Right cardiac atrium (tissue), 5 donors: ENCODE measurements around the gene ZNF768. TPM values are rescaled to one million over a fixed set of nuclear protein-coding genes. Genes with fewer than 3 reads are reported as not detected.
"Not testable (repeated sequence)": the region's sequence is repeated elsewhere in the genome, so short reads cannot be mapped to it uniquely, and the experiment has no call there.

Source experiments
- ATAC-seq, 2 donors: fragments of 200-7000 bp; cut with Tn5 transposase; one replicate each; pipeline versions ENCODE4 v1.8.0 to v1.9.1; 2020; ENCODE audit warnings: moderate library complexity in 2 of 2, mild to moderate bottlenecking in 1 of 2
- DNase-seq, 3 donors: peaks; one replicate each; pipeline ENCODE4 v3.0.0-alpha.2; 2020
- H3K27ac ChIP-seq: one replicate; pipeline ENCODE4 v1.5.1; 2013; ENCODE audit warnings: mild to moderate bottlenecking, low read length, control low read depth, moderate library complexity
- H3K27me3 ChIP-seq: one replicate; pipeline ENCODE4 v1.6.1; 2013; ENCODE audit not compliant: control insufficient read depth, insufficient read depth
- H3K4me1 ChIP-seq: one replicate; pipeline ENCODE4 v1.6.1; 2013; ENCODE audit warnings: low read length; ENCODE audit not compliant: control insufficient read depth, insufficient read depth
- H3K4me3 ChIP-seq: one replicate; pipeline ENCODE4 v1.5.1; 2013; ENCODE audit warnings: low read length, control low read depth
- H3K9me3 ChIP-seq: one replicate; pipeline ENCODE4 v1.6.1; 2013; ENCODE audit warnings: low read length; ENCODE audit not compliant: control insufficient read depth
- WGBS: extraction: QIAGEN DNeasy Blood & Tissue Kit; methylation state at CpG from one replicate; pipeline ENCODE4 v1.1.7; 2013; 5-methylcytosine and 5-hydroxymethylcytosine counted together
- intact Hi-C, 4 donors: fragments of 100-400 bp; cut with DNase I; formaldehyde crosslinking; loops; one replicate each; pipeline versions ENCODE4 v1.11.0 to v1.14.0; 2022 to 2023
- microRNA-seq, 2 donors: library from miRNA; unstranded; fragments of <30 nt; microRNA quantifications; one replicate each; pipeline ENCODE4 v1.2.0, GENCODE V29; 2020 to 2021
- polyA plus RNA-seq: library from polyadenylated mRNA; stranded (reverse); fragments of 200-250 nt; gene quantifications from one replicate; pipeline ENCODE4 v1.2.3, GENCODE V29; 2013
- total RNA-seq, 4 donors: library from RNA; stranded (reverse); fragmentation: NEBNext Ultra II Directional; extraction: Animal tissue kit (Norgen Biotek cat#: 25700); gene quantifications; one replicate each; pipeline ENCODE4 v1.2.1, GENCODE V29; 2021
- donor health status: healthy with polysubstance abuse.
- donor health status: DM: no; HTN: yes; CAD: no.
- donor health status: DM: no; HTN: no; CAD: no.
- donor health status: DM: no; HTN: yes; CAD: no; lungs with severe emphysema.
- donor health status: DM: yes; HTN: yes; CAD: no.

Gene ZNF768
- total and polyA plus RNA-seq, 5 donors = 40.9 to 66.7 (median 53.3) TPM

DNA sequence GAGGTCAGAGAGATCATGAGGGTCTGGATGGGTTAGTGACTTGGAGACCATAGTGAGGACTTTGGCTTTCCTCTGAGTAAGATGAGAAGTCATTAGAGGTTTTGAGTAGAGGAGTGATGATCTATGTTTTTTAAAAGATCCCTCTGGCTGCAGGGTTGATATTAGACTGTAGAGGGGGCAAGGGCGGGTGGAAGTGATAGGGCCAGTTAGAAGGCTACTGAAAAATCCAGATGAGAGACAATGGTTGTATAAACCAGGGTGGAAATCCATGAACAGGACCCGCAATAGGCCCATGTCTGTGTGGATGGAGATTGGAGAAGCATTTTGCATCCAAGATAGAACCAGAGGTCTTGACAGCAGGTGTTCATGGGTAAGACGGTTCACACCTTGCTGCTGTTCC lies 44.0 kb downstream of the ZNF768 start:
- ATAC-seq (no peak), DNase-seq (no peak)
- Histone ChIP-seq H3K27me3 (no peaks in the 10 kb centered on the region), H3K9me3 (no peaks in the 10 kb centered on the region), H3K4me1 (no peaks in the 10 kb centered on the region), H3K27ac (no peak overlapping the region), H3K4me3 (no peak overlapping the region)
- intact Hi-C loops = no loop called here
- 82% methylated on average over 3 of the region's 3 CpGs for WGBS

DNA sequence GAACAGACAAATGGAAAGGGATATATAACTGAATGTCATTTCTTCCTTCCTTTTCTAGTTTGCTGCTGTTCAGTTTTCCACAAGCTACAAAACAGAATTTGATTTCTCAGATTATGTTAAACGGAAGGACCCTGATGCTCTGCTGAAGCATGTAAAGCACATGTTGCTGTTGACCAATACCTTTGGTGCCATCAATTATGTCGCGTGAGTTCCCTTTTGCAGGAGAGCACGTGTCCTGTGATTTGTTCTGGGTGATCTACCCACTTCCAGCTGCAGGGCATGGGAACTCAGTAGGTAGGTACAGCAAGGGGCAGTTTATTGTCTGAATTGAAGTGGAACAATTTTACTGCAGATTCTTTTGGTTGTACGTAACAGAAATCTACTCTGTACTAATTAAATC lies 45.0 kb downstream of the ZNF768 start:
- Histone ChIP-seq H3K27ac (no peak overlapping the region), H3K4me3 (no peak overlapping the region), H3K9me3 (no peaks in the 10 kb centered on the region), H3K4me1 (no peaks in the 10 kb centered on the region), H3K27me3 (no peaks in the 10 kb centered on the region)
- intact Hi-C loops = no loop called here
- WGBS = 83% methylated on average over 5 of the region's 5 CpGs
- DNase-seq = no peak
- ATAC-seq = no peak

DNA sequence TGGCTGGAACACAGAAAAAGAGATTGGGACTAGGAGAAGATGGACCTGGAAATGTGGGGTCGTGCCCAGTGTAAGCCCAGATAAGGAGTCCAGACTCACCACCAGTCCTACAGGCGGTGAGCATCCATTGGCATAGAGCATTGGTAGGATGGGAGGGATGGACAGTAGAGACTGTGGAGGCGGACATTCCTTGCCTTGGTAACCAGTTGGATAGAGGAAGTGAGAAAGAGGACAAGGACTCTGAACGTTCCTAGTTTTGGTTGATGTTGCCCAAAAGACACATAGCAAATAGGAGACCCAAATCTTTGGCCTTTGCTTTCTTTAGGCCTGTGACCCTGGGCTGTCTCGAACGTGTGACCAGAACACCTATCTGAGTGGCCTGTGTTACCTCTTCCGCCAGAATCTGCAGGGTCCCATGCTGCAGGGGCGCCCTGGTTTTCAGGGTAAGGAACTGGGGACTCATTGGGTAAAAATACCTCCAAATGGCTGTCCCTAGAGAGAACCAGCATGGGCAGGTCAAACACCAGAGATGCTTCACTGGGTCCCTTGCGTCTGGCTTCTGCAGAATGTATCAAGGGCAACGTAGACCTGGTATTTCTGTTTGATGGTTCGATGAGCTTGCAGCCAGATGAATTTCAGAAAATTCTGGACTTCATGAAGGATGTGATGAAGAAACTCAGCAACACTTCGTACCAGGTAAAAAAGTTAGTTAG lies 47.4 kb downstream of the ZNF768 start:
- no peaks in the 10 kb centered on the region for H3K9me3 ChIP-seq
- DNase-seq (no peak), ATAC-seq (no peak)
- H3K4me3 ChIP-seq = no peak overlapping the region
- intact Hi-C loops = no loop called here
- no peak overlapping the region for H3K27ac ChIP-seq
- WGBS = 87% methylated on average over 12 of the region's 12 CpGs
- no peaks in the 10 kb centered on the region for H3K27me3 ChIP-seq
- H3K4me1 ChIP-seq = no peaks in the 10 kb centered on the region

DNA sequence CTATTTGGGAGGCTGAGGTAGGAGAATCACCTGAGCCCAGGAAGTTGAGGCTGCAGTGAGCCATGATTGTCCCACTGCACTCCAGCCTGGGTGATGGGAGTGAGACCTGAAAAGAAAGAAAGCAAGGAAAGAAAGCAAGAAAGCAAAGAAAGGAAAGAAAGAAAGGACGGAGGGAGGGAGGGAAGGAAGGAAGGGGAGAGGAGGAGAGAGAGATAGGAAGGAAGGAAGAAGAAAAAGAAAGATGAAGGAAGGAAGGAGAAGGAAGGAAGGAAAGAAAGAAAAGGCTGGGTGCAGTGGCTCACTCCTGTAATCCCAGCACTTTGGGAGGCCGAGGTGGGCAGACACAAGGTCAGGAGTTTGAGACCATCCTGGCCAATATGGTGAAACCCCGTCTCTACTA lies 48.6 kb downstream of the ZNF768 start:
- intact Hi-C loops, DNase-seq, H3K27me3 ChIP-seq, H3K4me1 ChIP-seq, H3K27ac ChIP-seq, ATAC-seq, H3K4me3 ChIP-seq, H3K9me3 ChIP-seq: not testable (repeated sequence)
- 71% methylated on average over 3 of the region's 3 CpGs for WGBS

DNA sequence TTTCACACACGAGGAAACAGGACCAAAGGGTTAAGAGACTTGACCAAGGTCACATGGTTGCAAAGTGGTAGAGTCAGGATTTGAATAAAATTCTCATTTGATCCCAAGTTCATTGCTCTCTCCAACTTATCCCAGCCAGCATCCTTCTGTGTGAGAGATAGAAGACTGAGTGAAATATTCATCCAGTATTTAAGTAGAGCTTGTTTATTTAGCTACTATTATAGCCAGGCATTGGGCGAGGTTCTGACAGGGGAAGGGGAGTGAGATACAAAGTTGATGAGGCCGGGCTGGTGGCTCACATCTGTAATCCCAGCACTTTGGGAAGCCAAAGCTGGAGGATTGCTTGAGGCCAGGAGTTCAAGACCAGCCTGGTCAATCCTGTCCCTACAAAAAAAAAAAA lies 49.4 kb downstream of the ZNF768 start:
- DNase-seq (no peak), ATAC-seq (no peak)
- no peak overlapping the region for H3K27ac ChIP-seq
- WGBS = 66% methylated on average over 3 of the region's 3 CpGs
- no peaks in the 10 kb centered on the region for H3K9me3 ChIP-seq
- intact Hi-C loops = no loop called here
- no peak overlapping the region for H3K4me3 ChIP-seq
- H3K27me3 ChIP-seq = no peaks in the 10 kb centered on the region
- H3K4me1 ChIP-seq = no peaks in the 10 kb centered on the region

DNA sequence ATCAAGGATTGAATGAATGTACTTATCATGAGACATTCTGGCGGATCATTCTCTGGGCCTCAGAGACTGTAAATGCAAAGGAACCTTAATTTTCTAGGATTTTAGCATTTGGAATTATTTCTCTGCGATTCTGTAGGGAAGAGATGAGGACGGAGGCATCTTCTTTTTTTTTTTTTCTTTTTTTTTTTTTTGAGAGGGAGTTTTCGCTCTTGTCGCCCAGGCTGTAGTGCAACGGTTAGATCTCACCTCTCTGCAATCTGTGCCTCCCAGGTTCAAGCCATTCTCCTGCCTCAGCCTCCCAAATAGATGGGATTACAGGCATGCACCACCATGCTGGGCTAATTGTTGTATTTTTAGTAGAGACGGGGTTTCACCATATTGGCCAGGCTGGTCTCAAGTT lies 51.7 kb downstream of the ZNF768 start:
- no peak for DNase-seq
- intact Hi-C loops = no loop called here
- no peak overlapping the region for H3K27ac ChIP-seq
- H3K4me3 ChIP-seq = no peak overlapping the region
- no peak for ATAC-seq
- 80% methylated on average over 7 of the region's 7 CpGs for WGBS
- H3K9me3 ChIP-seq = no peaks in the 10 kb centered on the region
- H3K4me1 ChIP-seq = no peaks in the 10 kb centered on the region
- H3K27me3 ChIP-seq = no peaks in the 10 kb centered on the region

DNA sequence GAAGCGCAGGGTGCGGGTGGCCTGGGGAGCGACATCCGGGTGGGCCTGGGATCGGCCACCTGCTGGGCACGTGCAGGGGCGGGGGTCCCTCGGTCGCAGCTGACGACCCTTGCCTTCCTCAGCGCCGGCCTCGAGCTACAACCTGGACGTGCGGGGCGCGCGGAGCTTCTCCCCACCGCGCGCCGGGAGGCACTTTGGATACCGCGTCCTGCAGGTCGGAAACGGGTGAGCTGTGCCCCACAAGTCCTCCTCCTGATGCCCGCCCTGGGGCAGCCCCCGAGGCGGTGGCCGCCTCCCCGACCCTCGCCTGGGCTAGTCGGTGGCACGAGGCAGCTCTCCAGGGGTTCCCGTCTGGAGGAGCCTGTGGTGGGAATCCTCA lies 52.3 kb downstream of the ZNF768 start:
- no peaks in the 10 kb centered on the region for H3K4me1 ChIP-seq
- H3K27ac ChIP-seq = no peak overlapping the region
- H3K27me3 ChIP-seq = no peaks in the 10 kb centered on the region
- intact Hi-C loops = no loop called here
- DNase-seq (peak in 1 of 3 donors; percentile 53), ATAC-seq (peak in 1 of 2 donors; percentile 30)
- H3K4me3 ChIP-seq = no peak overlapping the region
- H3K9me3 ChIP-seq = no peaks in the 10 kb centered on the region
- WGBS = 22% methylated on average over 35 of the region's 35 CpGs

Small RNA genes within 50 kb of the gene (microRNA-seq; reads per million reads assigned to microRNA genes)
- 0 reads per million in 2 donors for gene MIR4518

Other genes with a start within 250 kb of the ZNF768 start
- 10 to 100 TPM; 43.0 to 50.9 (median 45.1) TPM for gene CD2BP2, start 171.3 kb downstream of the ZNF768 start, total RNA-seq
- 31.8 TPM for gene CD2BP2, start 171.3 kb downstream of the ZNF768 start, polyA plus RNA-seq
- 10 to 100 TPM; 23.4 to 27.7 (median 25.4) TPM for gene TBC1D10B, start 156.1 kb downstream of the ZNF768 start, total RNA-seq
- gene TBC1D10B, start 156.1 kb downstream of the ZNF768 start, polyA plus RNA-seq = 19.1 TPM
- gene MYL11, start 151.8 kb downstream of the ZNF768 start, total RNA-seq = under 1 TPM in 2 of 4 donors, not detected in 2; 0.35 to 0.94 TPM
- gene MYL11, start 151.8 kb downstream of the ZNF768 start, polyA plus RNA-seq = 0.86 TPM
- 1 to 10 TPM; 1.1 to 3.6 (median 2.7) TPM for gene SEPTIN1, start 144.0 kb downstream of the ZNF768 start, total RNA-seq
- 1.6 TPM for gene SEPTIN1, start 144.0 kb downstream of the ZNF768 start, polyA plus RNA-seq
- gene ZNF48, start 131.1 kb downstream of the ZNF768 start, total RNA-seq = 1 to 10 TPM; 6.2 to 8.0 (median 7.5) TPM
- gene ZNF48, start 131.1 kb downstream of the ZNF768 start, polyA plus RNA-seq = 3.6 TPM
- gene ZNF771, start 119.0 kb downstream of the ZNF768 start, total RNA-seq = 10 to 100 TPM in 1 of 4 donors, 1 to 10 TPM in 3; 4.4 to 11.9 (median 7.0) TPM
- gene ZNF771, start 119.0 kb downstream of the ZNF768 start, polyA plus RNA-seq = 5.0 TPM
- gene DCTPP1, start 96.5 kb downstream of the ZNF768 start, total RNA-seq = 10 to 100 TPM; 26.9 to 46.2 (median 30.5) TPM
- 20.9 TPM for gene DCTPP1, start 96.5 kb downstream of the ZNF768 start, polyA plus RNA-seq
- gene SEPHS2, start 80.7 kb downstream of the ZNF768 start, total RNA-seq = 10 to 100 TPM; 34.8 to 41.1 (median 36.4) TPM
- 29.4 TPM for gene SEPHS2, start 80.7 kb downstream of the ZNF768 start, polyA plus RNA-seq
- 1 to 10 TPM in 3 of 4 donors, under 1 TPM in 1; 0.82 to 4.8 (median 1.9) TPM for gene ITGAL, start 53.8 kb downstream of the ZNF768 start, total RNA-seq
- gene ITGAL, start 53.8 kb downstream of the ZNF768 start, polyA plus RNA-seq = 0.61 TPM
- gene ZNF747, start 8.3 kb upstream of the ZNF768 start, total RNA-seq = 10 to 100 TPM in 3 of 4 donors, 1 to 10 TPM in 1; 9.1 to 14.6 (median 12.6) TPM
- 10.3 TPM for gene ZNF747, start 8.3 kb upstream of the ZNF768 start, polyA plus RNA-seq
- gene ZNF764, start 31.8 kb upstream of the ZNF768 start, total RNA-seq = 10 to 100 TPM in 3 of 4 donors, 1 to 10 TPM in 1; 9.6 to 12.5 (median 12.3) TPM
- 7.0 TPM for gene ZNF764, start 31.8 kb upstream of the ZNF768 start, polyA plus RNA-seq
- gene ZNF688, start 45.1 kb upstream of the ZNF768 start, total RNA-seq = 10 to 100 TPM; 10.8 to 16.1 (median 13.9) TPM
- gene ZNF688, start 45.1 kb upstream of the ZNF768 start, polyA plus RNA-seq = 12.9 TPM
- 1 to 10 TPM; 7.9 to 9.7 (median 9.2) TPM for gene ZNF785, start 59.1 kb upstream of the ZNF768 start, total RNA-seq
- gene ZNF785, start 59.1 kb upstream of the ZNF768 start, polyA plus RNA-seq = 4.3 TPM
- 1 to 10 TPM; 5.6 to 7.1 (median 6.3) TPM for gene ZNF689, start 83.8 kb upstream of the ZNF768 start, total RNA-seq
- gene ZNF689, start 83.8 kb upstream of the ZNF768 start, polyA plus RNA-seq = 3.3 TPM
- gene PRR14, start 124.4 kb upstream of the ZNF768 start, total RNA-seq = 10 to 100 TPM; 22.9 to 27.6 (median 24.3) TPM
- gene PRR14, start 124.4 kb upstream of the ZNF768 start, polyA plus RNA-seq = 19.1 TPM
- 10 to 100 TPM; 37.4 to 43.2 (median 38.4) TPM for gene FBRS, start 131.9 kb upstream of the ZNF768 start, total RNA-seq
- gene FBRS, start 131.9 kb upstream of the ZNF768 start, polyA plus RNA-seq = 30.4 TPM
- gene SRCAP, start 172.6 kb upstream of the ZNF768 start, total RNA-seq = 10 to 100 TPM; 43.5 to 61.2 (median 46.4) TPM
- 27.6 TPM for gene SRCAP, start 172.6 kb upstream of the ZNF768 start, polyA plus RNA-seq
- gene PHKG2, start 221.9 kb upstream of the ZNF768 start, total RNA-seq = 10 to 100 TPM; 17.3 to 22.2 (median 18.7) TPM
- gene PHKG2, start 221.9 kb upstream of the ZNF768 start, polyA plus RNA-seq = 23.6 TPM
- 1 to 10 TPM in 2 of 4 donors, under 1 TPM in 2; 0.51 to 1.5 (median 0.92) TPM for gene CFAP119, start 235.5 kb upstream of the ZNF768 start, total RNA-seq
- gene CFAP119, start 235.5 kb upstream of the ZNF768 start, polyA plus RNA-seq = 0.95 TPM
- 10 to 100 TPM; 46.6 to 64.9 (median 49.8) TPM for gene RNF40, start 235.8 kb upstream of the ZNF768 start, total RNA-seq
- 36.1 TPM for gene RNF40, start 235.8 kb upstream of the ZNF768 start, polyA plus RNA-seq